Measurements from ENCODE around the gene FYN.

FYN gene

DNA sequence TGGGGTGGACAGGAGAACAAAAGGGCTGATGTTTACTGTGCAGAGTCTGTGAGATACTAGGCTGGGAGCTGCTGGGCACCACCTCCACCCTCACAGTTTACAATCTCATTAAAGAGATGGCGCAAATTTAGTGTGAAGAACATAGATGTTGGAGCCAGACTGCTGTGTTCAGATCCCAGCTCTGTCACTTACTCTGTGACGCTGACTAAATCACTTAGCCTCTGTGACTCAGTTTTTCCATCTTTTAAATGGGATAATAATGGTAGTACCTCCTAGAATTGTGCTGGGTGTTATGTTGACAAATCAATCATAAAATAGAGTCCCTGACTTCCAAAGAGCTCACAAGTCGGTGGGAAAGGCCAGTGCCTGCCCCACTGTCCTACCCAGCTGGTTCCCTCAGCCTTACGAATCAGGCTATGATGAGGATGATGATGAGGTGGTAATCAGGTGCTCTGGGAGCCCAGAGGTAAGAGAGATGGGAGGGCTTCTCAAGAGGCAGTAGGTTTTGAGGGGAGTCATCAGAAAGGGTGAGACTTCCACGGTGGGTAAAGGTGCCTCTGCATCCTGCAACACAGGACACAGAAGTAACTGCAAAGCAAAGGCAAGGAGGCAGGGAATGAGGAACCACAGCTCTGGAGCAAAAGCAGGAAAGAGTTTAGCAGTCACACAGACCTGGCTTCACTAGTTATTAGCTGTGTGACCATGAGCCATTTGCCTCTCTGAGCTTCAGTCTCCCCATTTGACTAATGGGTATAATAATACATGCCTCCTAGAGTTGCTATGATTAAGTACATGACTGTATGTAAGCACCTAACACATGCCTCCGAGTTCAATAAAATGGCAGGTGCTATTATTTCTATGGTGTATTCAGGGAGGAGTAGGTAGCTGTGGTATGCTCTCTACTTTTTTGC lies 8.9 kb downstream of the FYN start:
- Histone ChIP-seq H3K27me3 (ENCODE audit: insufficient read depth, low read depth, severe bottlenecking) (no peaks in the 10 kb centered on the region), H3K4me3 (ENCODE audit: low read depth, low read length) (no peak overlapping the region), H3K9me3 (ENCODE audit: severe bottlenecking) (no peaks in the 10 kb centered on the region), H3K36me3 (peaks cover 5% of the 10 kb centered on the region; the same call in 1 of the 2 replicates), H3K27ac (no peak overlapping the region)
- TF ChIP-seq, protein P1, sequence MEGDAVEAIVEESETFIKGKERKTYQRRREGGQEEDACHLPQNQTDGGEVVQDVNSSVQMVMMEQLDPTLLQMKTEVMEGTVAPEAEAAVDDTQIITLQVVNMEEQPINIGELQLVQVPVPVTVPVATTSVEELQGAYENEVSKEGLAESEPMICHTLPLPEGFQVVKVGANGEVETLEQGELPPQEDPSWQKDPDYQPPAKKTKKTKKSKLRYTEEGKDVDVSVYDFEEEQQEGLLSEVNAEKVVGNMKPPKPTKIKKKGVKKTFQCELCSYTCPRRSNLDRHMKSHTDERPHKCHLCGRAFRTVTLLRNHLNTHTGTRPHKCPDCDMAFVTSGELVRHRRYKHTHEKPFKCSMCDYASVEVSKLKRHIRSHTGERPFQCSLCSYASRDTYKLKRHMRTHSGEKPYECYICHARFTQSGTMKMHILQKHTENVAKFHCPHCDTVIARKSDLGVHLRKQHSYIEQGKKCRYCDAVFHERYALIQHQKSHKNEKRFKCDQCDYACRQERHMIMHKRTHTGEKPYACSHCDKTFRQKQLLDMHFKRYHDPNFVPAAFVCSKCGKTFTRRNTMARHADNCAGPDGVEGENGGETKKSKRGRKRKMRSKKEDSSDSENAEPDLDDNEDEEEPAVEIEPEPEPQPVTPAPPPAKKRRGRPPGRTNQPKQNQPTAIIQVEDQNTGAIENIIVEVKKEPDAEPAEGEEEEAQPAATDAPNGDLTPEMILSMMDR (IDR thresholded peaks at IDR 0.05; ENCODE audit: low read depth, low read length) = no peak
- no peak for DNase-seq

DNA sequence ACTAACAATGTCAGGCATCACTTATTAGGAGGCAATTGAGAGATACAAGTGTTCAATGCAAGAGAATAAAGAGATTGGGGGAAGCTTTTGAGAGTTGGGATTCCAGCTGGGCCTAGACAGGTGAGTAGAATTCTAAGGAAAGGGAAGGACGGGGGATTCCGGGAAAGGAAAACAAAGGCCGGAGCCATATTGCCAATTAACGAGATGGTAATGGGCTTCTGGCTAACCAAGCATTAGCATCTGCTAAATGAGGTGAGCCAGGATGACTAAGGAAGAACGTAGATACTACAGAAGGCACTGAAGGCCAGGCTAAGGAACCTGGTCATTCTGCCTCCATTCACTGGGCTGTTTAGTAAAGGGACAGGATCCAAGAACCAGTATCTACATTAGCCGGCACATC lies 10.5 kb downstream of the FYN start:
- Histone ChIP-seq H3K4me3 (ENCODE audit: low read depth, low read length) (no peak overlapping the region), H3K9me3 (ENCODE audit: severe bottlenecking) (no peaks in the 10 kb centered on the region), H3K27ac (no peak overlapping the region), H3K27me3 (ENCODE audit: insufficient read depth, low read depth, severe bottlenecking) (no peaks in the 10 kb centered on the region), H3K36me3 (peaks cover 5% of the 10 kb centered on the region; the same call in 1 of the 2 replicates)
- DNase-seq = no peak
- TF ChIP-seq, protein P1 (IDR thresholded peaks at IDR 0.05; ENCODE audit: low read depth, low read length) = no peak

DNA sequence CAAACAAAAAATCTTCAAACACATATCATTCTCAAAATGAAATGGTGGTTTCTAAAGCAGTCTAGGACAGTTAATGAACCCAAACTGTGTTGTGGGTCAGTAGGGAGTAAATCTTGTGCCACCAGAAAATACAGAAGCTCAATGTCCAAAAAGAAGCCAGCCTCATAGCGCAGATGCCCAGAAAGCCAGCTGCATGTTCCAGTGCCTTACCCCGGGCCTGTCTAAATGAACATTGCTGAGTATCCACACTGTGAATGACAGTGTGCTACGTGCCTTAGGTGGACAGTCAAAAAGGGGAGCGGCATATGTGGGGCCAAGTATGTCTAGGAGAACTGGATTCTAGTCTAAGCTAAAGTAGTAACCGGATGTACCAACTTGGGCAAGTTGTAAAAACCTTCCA lies 10.9 kb downstream of the FYN start:
- no peaks in the 10 kb centered on the region for H3K9me3 ChIP-seq (ENCODE audit: severe bottlenecking)
- TF ChIP-seq, protein P1 (IDR thresholded peaks at IDR 0.05; ENCODE audit: low read depth, low read length) = no peak
- no peak overlapping the region for H3K27ac ChIP-seq
- peaks cover 5% of the 10 kb centered on the region; the same call in 1 of the 2 replicates for H3K36me3 ChIP-seq
- no peak for DNase-seq
- no peak overlapping the region for H3K4me3 ChIP-seq (ENCODE audit: low read depth, low read length)
- no peaks in the 10 kb centered on the region for H3K27me3 ChIP-seq (ENCODE audit: insufficient read depth, low read depth, severe bottlenecking)

DNA sequence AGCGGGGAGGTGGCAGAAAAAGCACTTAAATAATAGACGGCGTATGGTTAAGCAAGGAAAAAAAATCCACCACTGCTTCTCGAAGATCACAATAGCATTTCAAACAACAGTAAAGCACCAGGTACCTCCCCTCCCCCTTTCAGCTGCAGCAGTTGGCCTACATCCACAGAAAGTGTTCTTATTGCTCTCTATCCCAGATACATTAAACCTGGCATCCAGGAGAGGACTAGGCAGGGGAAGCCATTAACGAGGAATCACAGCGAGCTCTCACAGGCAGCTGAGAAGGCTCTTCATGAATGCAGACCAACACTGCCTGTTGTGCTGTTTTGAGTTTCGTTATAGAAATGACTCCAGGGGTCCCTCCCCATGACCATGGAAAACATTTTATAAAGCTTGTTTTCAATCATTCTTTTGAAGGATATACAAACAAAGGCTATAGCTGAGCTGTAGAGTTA lies 11.8 kb downstream of the FYN start:
- Histone ChIP-seq H3K27ac (no peak overlapping the region), H3K36me3 (peaks cover 5% of the 10 kb centered on the region; the same call in 1 of the 2 replicates), H3K9me3 (ENCODE audit: severe bottlenecking) (no peaks in the 10 kb centered on the region), H3K4me3 (ENCODE audit: low read depth, low read length) (no peak overlapping the region), H3K27me3 (ENCODE audit: insufficient read depth, low read depth, severe bottlenecking) (no peaks in the 10 kb centered on the region)
- TF ChIP-seq, protein P1 (IDR thresholded peaks at IDR 0.05; ENCODE audit: low read depth, low read length) = no peak
- DNase-seq = no peak

DNA sequence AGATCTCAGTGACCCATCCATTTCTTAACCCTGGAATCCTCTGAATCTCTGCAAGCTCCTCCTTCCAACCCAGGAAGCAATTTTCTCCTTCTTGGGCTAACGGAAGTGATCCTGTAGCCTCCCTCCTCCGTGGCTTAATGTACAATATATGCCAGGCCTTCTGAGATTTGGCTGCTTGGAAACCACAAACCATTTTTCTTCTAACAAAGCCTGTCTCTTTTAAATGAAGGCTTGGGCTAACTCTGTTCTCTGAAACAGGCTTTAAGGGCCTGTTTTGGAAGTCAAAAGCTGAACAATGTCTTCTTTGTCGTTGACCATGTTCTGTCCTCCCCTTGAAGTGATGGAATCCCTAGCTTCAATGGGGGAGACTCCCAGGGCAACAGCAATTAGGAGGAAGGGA lies 14.9 kb downstream of the FYN start:
- Histone ChIP-seq H3K9me3 (ENCODE audit: severe bottlenecking) (no peaks in the 10 kb centered on the region), H3K27ac (no peak overlapping the region), H3K36me3 (no peaks in the 10 kb centered on the region), H3K4me3 (ENCODE audit: low read depth, low read length) (no peak overlapping the region), H3K27me3 (ENCODE audit: insufficient read depth, low read depth, severe bottlenecking) (no peaks in the 10 kb centered on the region)
- DNase-seq = no peak
- TF ChIP-seq, protein P1 (IDR thresholded peaks at IDR 0.05; ENCODE audit: low read depth, low read length) = no peak
